GM12878 (cell line): ENCODE measurements around the gene CDC42BPB. TPM values are rescaled to one million over a fixed set of nuclear protein-coding genes. Genes with fewer than 3 reads are reported as not detected.

ENCODE experiments used
- ATAC-seq: fragments of 200-7000 bp; cut with Tn5 transposase; 3 replicates; pipeline ENCODE4 v1.9.1; 2020; ENCODE audit warnings: mild to moderate bottlenecking, moderate library complexity
- BruUV-seq: library from RNA; stranded (reverse); fragments of 400-500 nt; replicated peaks from 2 replicates; lab custom pipeline; 2021; lab: Mats Ljungman, UMichigan
- CTCF ChIA-PET: fragments of 300-600 bp; sonication (Branson Sonifier 250); formaldehyde crosslinking; extraction: SDS; loops from one replicate; lab custom pipeline; 2021; ENCODE audit warnings: inconsistent platforms; lab: Yijun Ruan, JAX
- POLR2A ChIA-PET: fragments of 350-600 bp; formaldehyde crosslinking; extraction: SDS; loops from one replicate; lab custom pipeline; 2021; ENCODE audit warnings: inconsistent platforms; lab: Charles Lee
- RAD21 ChIA-PET: fragments of 300-600 bp; sonication (Branson Sonifier 250); formaldehyde crosslinking; loops from one replicate; lab custom pipeline; 2023; ENCODE audit warnings: antibody characterized with exemption; ENCODE audit not compliant: unreplicated experiment; lab: Charles Lee
- SMC1A ChIA-PET: fragments of 300-600 bp; sonication (Branson Sonifier 250); formaldehyde crosslinking; loops from one replicate; lab custom pipeline; 2023; ENCODE audit not compliant: unreplicated experiment, uncharacterized antibody; lab: Charles Lee
- DNase-seq: peaks from one replicate; pipeline ENCODE4 v3.0.0-alpha.2; 2011; ENCODE audit warnings: low read depth, low spot score
- FAIRE-seq: peaks from 3 replicates; lab custom pipeline; 2011; peaks lifted over from hg19 to GRCh38; lab: Jason Lieb, UNC
- H2AFZ ChIP-seq: 2 replicates; pipeline ENCODE4 v1.6.0; 2011; ENCODE audit warnings: low read depth, low read length, control low read depth; ENCODE audit not compliant: control insufficient read depth
- H3K27ac ChIP-seq: 2 replicates; pipeline ENCODE4 v1.5.1; 2011; ENCODE audit warnings: control low read depth; ENCODE audit not compliant: control insufficient read depth, insufficient read depth
- H3K27me3 ChIP-seq, 2 experiments: replicated peaks in 1 of 2; 2 replicates each; pipeline versions ENCODE4 v1.6.0 to v1.6.1; 2011; ENCODE audit warnings: low read length in 1 of 2; ENCODE audit not compliant: control insufficient read depth in 2 of 2, insufficient read depth in 2 of 2
- H3K36me3 ChIP-seq, 2 experiments: 2 replicates each; pipeline ENCODE4 v1.5.1; 2011; ENCODE audit warnings: low read length in 1 of 2; ENCODE audit not compliant: control insufficient read depth in 2 of 2, insufficient read depth in 2 of 2
- H3K4me1 ChIP-seq: 2 replicates; pipeline ENCODE4 v1.6.1; 2011; ENCODE audit warnings: mild to moderate bottlenecking, low read length, moderate library complexity, mixed read lengths; ENCODE audit not compliant: control insufficient read depth, insufficient read depth
- H3K4me2 ChIP-seq: 2 replicates; pipeline ENCODE4 v1.6.0; 2011; ENCODE audit warnings: control low read depth; ENCODE audit not compliant: control insufficient read depth, insufficient read depth
- H3K4me3 ChIP-seq: fragments of 200-600 bp; sonication (generic); 2 replicates; pipeline ENCODE4 v1.5.1; 2016
- H3K79me2 ChIP-seq: 2 replicates; pipeline ENCODE4 v1.6.0; 2011; ENCODE audit warnings: low read length; ENCODE audit not compliant: control insufficient read depth, insufficient read depth
- H3K9ac ChIP-seq: 2 replicates; pipeline ENCODE4 v1.8.0; 2011; ENCODE audit warnings: low read length, control low read depth, mixed read lengths; ENCODE audit not compliant: control insufficient read depth, insufficient read depth
- H3K9me3 ChIP-seq: replicated peaks from 3 replicates; pipeline ENCODE4 v1.5.1; 2011; ENCODE audit warnings: mild to moderate bottlenecking, low read length; ENCODE audit not compliant: control insufficient read depth, insufficient read depth
- H4K20me1 ChIP-seq: 2 replicates; pipeline ENCODE4 v1.6.0; 2011; ENCODE audit not compliant: control insufficient read depth, insufficient read depth
- ATF7 ChIP-seq: fragments of 450-650 bp; IDR thresholded peaks from 2 replicates; pipeline ENCODE4 v1.6.1; 2016; ENCODE audit warnings: low read depth, mild to moderate bottlenecking
- MEF2B ChIP-seq: fragments of 450-650 bp; IDR thresholded peaks from 2 replicates; pipeline ENCODE4 v1.6.1; 2018; ENCODE audit warnings: mild to moderate bottlenecking, moderate library complexity; ENCODE audit not compliant: partially characterized antibody, poor library complexity, severe bottlenecking
- MLLT1 ChIP-seq: fragments of 450-650 bp; IDR thresholded peaks from 2 replicates; pipeline ENCODE4 v1.6.1; 2016; ENCODE audit warnings: mild to moderate bottlenecking
- PKNOX1 ChIP-seq: fragments of 450-650 bp; IDR thresholded peaks from 2 replicates; pipeline ENCODE4 v1.6.1; 2016; ENCODE audit warnings: mild to moderate bottlenecking
- RAD21 ChIP-seq: IDR thresholded peaks from 2 replicates; pipeline ENCODE4 v1.6.1; 2011; ENCODE audit warnings: mild to moderate bottlenecking, low read depth, low read length, moderate library complexity; ENCODE audit not compliant: insufficient read depth
- RFX5 ChIP-seq: IDR thresholded peaks from 2 replicates; pipeline ENCODE4 v1.6.1; 2011; ENCODE audit warnings: low read depth, low read length, improper control_type of control experiment
- SIX5 ChIP-seq: IDR thresholded peaks from 2 replicates; pipeline ENCODE4 v1.6.1; 2011; ENCODE audit warnings: mild to moderate bottlenecking, low read depth, low read length, moderate library complexity; ENCODE audit not compliant: severe bottlenecking
- TCF3 ChIP-seq: IDR thresholded peaks from 2 replicates; pipeline ENCODE4 v1.6.1; 2012; ENCODE audit warnings: low read depth, mild to moderate bottlenecking, low read length, borderline replicate concordance; ENCODE audit not compliant: insufficient read depth
- WRNIP1 ChIP-seq: IDR thresholded peaks from 2 replicates; pipeline ENCODE4 v1.6.1; 2011; ENCODE audit warnings: low read depth, low read length, improper control_type of control experiment, borderline replicate concordance
- ZNF274 ChIP-seq: IDR thresholded peaks from one replicate; pipeline ENCODE4 v1.8.0; 2011; ENCODE audit not compliant: insufficient read length, insufficient read depth
- WGBS: methylation state at CpG from one replicate; pipeline ENCODE4 v1.1.6; 2016; ENCODE audit warnings: low lambda C conversion rate; ENCODE audit not compliant: insufficient replicate concordance, insufficient coverage; ENCODE audit errors: missing lambda C conversion rate; 5-methylcytosine and 5-hydroxymethylcytosine counted together
- in situ Hi-C: fragments of 300-500 bp; cut with MboI; formaldehyde crosslinking; loops from 9 replicates; pipeline ENCODE4 v1.14.3; 2018; ENCODE audit warnings: mixed read lengths
- intact Hi-C: fragments of 100-400 bp; cut with micrococcal nuclease; formaldehyde crosslinking; loops from one replicate; pipeline ENCODE4 v1.14.2; 2022; ENCODE audit not compliant: unreplicated experiment
- polyA plus RNA-seq, 11 experiments: library from polyadenylated mRNA; depleted of rRNA in 4 of 11; unstranded in 6 of 11; stranded (reverse) in 5 of 11; fragments of >200 nt; fragmentation: Nextera tagmentation in 4 of 11; fragmentation: Illumina TruSeq in 1 of 11; extraction: Ambion mirVana in 4 of 11; extraction: Trizol in 1 of 11; gene quantifications; 1 replicate in 1 of 11; 2 replicates in 10 of 11; pipeline versions ENCODE4 v1.2.1 to v1.2.3, GENCODE V29; 2011 to 2016; ENCODE audit warnings: inconsistent platforms in 2 of 11, missing spikeins in 2 of 11, low read depth in 1 of 11
- total RNA-seq, 4 experiments: library from RNA; depleted of rRNA in 3 of 4; stranded (reverse); fragments of >200 nt in 3 of 4; fragmentation: Illumina TruSeq in 1 of 4; extraction: Trizol in 1 of 4; gene quantifications; 2 replicates each; pipeline versions ENCODE4 v1.2.1 to v1.2.3, GENCODE V29; 2013 to 2021
- TF ChIP-seq, protein P1 (sequence below): fragments of 450-650 bp; IDR thresholded peaks from 2 replicates; pipeline ENCODE4 v1.6.1; 2017; ENCODE audit warnings: borderline replicate concordance
- TF ChIP-seq, protein P2 (sequence below): fragments of 450-650 bp; conservative IDR thresholded peaks from 2 replicates; pipeline ENCODE4 v1.6.1; 2017; ENCODE audit warnings: mild to moderate bottlenecking, moderate library complexity

The CDC42BPB gene
- total and polyA plus RNA-seq, 10 of the 15 experiments (the other 5 are each of a cell fraction or from before 2014, with no cell fraction given): 0.42 to 22.1 (median 13.3) TPM

DNA sequence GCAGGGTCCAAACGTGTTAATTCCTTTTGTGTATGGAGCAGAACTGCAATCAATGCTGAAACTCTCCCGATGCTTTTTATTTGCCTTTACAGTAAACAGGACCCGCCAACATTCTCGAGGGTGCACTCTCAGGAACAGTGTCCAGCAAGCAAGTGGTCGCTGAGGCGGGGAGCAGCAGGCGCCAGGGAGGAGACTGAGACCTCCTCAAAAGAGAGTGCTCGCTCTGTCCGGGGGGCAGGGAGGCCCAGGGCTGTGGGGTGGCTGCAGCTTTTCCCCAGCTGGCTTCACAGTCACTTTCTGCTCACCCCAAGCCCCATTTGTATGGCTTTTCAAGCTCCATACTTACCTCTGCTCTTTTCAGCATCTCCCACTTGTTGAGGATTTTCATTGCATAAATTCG, 49.2 kb downstream of the CDC42BPB start (continued):
- TF ChIP-seq ZNF274: no peak
- TF ChIP-seq RFX5: no peak
- no peak for TF ChIP-seq MEF2B
- TF ChIP-seq TCF3: no peak
- TF ChIP-seq MLLT1: no peak
- no peak for TF ChIP-seq PKNOX1

DNA sequence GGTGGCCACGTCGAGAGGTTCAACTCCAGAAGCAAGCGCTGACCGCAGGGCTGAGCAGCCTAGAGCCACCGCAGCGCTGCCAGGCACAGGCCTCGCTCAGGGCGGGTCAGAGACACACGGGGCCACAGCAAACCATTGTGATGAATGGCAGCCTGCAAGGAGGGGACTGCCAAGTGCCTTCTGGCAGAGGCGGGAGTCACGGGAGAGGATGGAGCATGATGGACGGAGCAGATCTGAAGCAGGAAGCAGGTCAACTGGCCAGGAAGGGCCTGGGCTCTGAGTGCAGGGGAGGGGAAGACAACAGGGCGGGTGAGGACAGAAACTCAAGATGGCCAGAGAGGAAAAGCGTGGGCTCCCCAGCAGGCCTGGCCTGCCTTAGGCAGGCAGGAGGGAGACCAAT, 49.8 kb downstream of the CDC42BPB start:
- Histone ChIP-seq H3K27ac (no peak overlapping the region), H3K9ac (no peak overlapping the region), H3K79me2 (no peaks in the 10 kb centered on the region), H3K27me3 (no peaks in the 10 kb centered on the region), H2AFZ (no peak overlapping the region), H3K9me3 (no peaks in the 10 kb centered on the region), H3K4me3 (no peak overlapping the region), H3K4me2 (no peak overlapping the region), H3K36me3 (peaks cover 0 to 12% of the 10 kb centered on the region in 2 experiments; a peak in 3 of 4 replicates), H4K20me1 (no peaks in the 10 kb centered on the region), H3K4me1 (no peaks in the 10 kb centered on the region)
- RAD21 ChIA-PET: no interaction called here
- BruUV-seq: no TSS peak
- DNase-seq (no peak), ATAC-seq (no peak), FAIRE-seq (no peak)
- intact Hi-C loops (no loop called here), in situ Hi-C loops (no loop called here)
- no peak for TF ChIP-seq RAD21
- TF ChIP-seq, protein P1, sequence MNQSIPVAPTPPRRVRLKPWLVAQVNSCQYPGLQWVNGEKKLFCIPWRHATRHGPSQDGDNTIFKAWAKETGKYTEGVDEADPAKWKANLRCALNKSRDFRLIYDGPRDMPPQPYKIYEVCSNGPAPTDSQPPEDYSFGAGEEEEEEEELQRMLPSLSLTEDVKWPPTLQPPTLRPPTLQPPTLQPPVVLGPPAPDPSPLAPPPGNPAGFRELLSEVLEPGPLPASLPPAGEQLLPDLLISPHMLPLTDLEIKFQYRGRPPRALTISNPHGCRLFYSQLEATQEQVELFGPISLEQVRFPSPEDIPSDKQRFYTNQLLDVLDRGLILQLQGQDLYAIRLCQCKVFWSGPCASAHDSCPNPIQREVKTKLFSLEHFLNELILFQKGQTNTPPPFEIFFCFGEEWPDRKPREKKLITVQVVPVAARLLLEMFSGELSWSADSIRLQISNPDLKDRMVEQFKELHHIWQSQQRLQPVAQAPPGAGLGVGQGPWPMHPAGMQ: no peak
- TF ChIP-seq, protein P2, sequence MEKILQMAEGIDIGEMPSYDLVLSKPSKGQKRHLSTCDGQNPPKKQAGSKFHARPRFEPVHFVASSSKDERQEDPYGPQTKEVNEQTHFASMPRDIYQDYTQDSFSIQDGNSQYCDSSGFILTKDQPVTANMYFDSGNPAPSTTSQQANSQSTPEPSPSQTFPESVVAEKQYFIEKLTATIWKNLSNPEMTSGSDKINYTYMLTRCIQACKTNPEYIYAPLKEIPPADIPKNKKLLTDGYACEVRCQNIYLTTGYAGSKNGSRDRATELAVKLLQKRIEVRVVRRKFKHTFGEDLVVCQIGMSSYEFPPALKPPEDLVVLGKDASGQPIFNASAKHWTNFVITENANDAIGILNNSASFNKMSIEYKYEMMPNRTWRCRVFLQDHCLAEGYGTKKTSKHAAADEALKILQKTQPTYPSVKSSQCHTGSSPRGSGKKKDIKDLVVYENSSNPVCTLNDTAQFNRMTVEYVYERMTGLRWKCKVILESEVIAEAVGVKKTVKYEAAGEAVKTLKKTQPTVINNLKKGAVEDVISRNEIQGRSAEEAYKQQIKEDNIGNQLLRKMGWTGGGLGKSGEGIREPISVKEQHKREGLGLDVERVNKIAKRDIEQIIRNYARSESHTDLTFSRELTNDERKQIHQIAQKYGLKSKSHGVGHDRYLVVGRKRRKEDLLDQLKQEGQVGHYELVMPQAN: no peak
- no peak for TF ChIP-seq ATF7
- no peak for TF ChIP-seq WRNIP1
- no peak for TF ChIP-seq SIX5
- SMC1A ChIA-PET: no interaction called here
- CTCF ChIA-PET: no interaction called here
- POLR2A ChIA-PET: no interaction called here
- WGBS: 67% methylated on average over 14 of the region's 14 CpGs
